Cardiac fibroblast (primary cell): ENCODE results near the gene CENPB.

ENCODE experiments used
- DNase-seq, 2 donors: peaks; one replicate each; pipeline versions ENCODE4 v3.0.0 to v3.0.0-alpha.2; 2010; ENCODE audit warnings: low read depth in 2 of 2
- H3K4me3 ChIP-seq, 2 donors: replicated peaks in 1 of 2; 1 replicate in 1 of 2; 2 replicates in 1 of 2; pipeline ENCODE4 v1.5.1; 2011; ENCODE audit warnings: low read depth in 2 of 2, low read length in 2 of 2, mild to moderate bottlenecking in 2 of 2, moderate library complexity in 1 of 2
- TF ChIP-seq, protein P1 (sequence below): IDR thresholded peaks from one replicate; pipeline ENCODE4 v1.5.1; 2011; ENCODE audit warnings: low read depth, mild to moderate bottlenecking, low read length, inconsistent platforms

Gene CENPB

DNA sequence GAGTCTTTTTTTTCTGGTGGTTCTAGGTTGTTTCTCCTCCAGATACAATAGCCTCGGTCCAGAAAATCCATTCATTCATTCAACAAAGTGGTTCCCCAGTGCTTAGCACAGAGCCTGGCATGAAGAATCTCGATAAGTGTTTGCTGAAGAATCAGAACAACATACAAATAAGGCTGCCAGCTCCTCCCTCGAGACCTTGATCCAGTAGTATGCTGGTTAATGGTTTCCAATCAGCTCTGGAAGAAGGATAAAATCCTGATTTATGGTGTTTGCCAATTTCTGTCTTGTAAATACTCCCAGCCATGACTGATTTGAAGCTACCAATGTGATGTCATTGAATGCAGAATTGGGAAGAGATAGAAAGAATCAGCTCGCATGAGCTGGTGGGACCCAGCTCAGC, 50.8 kb downstream of the CENPB start:
- H3K4me3 ChIP-seq = no peak overlapping the region
- no peak for DNase-seq
- TF ChIP-seq, protein P1, sequence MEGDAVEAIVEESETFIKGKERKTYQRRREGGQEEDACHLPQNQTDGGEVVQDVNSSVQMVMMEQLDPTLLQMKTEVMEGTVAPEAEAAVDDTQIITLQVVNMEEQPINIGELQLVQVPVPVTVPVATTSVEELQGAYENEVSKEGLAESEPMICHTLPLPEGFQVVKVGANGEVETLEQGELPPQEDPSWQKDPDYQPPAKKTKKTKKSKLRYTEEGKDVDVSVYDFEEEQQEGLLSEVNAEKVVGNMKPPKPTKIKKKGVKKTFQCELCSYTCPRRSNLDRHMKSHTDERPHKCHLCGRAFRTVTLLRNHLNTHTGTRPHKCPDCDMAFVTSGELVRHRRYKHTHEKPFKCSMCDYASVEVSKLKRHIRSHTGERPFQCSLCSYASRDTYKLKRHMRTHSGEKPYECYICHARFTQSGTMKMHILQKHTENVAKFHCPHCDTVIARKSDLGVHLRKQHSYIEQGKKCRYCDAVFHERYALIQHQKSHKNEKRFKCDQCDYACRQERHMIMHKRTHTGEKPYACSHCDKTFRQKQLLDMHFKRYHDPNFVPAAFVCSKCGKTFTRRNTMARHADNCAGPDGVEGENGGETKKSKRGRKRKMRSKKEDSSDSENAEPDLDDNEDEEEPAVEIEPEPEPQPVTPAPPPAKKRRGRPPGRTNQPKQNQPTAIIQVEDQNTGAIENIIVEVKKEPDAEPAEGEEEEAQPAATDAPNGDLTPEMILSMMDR = no peak

DNA sequence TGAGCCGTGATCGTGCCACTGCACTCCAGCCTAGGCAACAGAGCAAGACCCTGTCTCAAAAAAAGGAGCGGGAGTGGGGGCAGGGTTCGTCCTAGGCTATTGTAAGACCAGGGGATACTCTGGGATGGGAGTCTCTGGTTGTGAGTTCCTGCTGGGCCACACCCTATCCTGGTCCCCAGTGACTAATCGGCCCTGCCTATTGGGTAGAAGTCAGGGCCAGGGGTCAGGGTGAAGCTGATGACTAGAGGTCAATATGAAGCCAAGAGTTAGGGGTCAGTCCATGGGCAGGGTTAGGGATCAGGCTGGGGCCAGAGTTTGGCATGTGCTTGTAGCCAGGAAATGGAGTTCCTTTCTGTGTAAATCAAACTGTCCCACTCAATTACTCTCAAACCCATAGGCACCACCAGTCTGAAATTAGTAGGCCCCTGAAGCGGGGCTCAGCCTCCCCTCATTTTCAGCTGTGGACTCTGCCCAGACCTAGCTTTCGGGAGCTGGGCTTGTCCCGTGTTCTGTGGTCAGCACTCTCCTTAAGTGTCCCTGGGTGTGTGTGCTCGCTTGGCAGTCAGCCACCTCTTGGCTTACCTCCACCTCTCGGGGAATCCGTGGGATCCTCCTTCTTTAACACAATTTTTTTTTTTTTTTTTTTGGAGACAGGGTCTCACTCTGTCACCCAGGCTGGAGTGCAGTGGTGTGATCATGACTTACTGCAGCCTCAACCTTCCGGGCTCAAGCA, 52.3 kb downstream of the CENPB start:
- DNase-seq = no peak
- TF ChIP-seq, protein P1 = no peak
- H3K4me3 ChIP-seq = no peak overlapping the region
